ENCODE measurements around the gene ARMH1. TPM values are rescaled to one million over a fixed set of nuclear protein-coding genes. Genes with fewer than 3 reads are reported as not detected.

ARMH1 gene
- total RNA-seq, 2 experiments from 2014 or later: 162 to 165 TPM

- DNase-seq (no peak), ATAC-seq (no peak)
- no peaks in the 10 kb centered on the region for H3K27me3 Mint-ChIP-seq
- H3K4me1 Mint-ChIP-seq (ENCODE audit: low read depth): peaks cover 2% of the 10 kb centered on the region
- no peak overlapping the region for H3K4me3 Mint-ChIP-seq
- no peak for TF ChIP-seq CTCF (IDR thresholded peaks at IDR 0.05)
- no peaks in the 10 kb centered on the region for H3K36me3 Mint-ChIP-seq (ENCODE audit: low read depth)
- intact Hi-C loops (cut with micrococcal nuclease): no loop called here
- ChIA-PET CTCF (interaction anchor here (1.9 kb wide), 1 partner anchor 21 kb away, joined by 5 read pairs; no protein-coding TSS in a partner anchor), POLR2A (interaction anchor here (1.0 kb wide), 1 partner anchor 11 kb away, joined by 4 read pairs; the partner anchor contains the start of gene ARMH1)
- no peaks in the 10 kb centered on the region for H3K9me3 Mint-ChIP-seq
- H3K27ac Mint-ChIP-seq: no peak overlapping the region
Measured at GRCh38 chr1:44685881-44686280, 11.4 kb downstream of the ARMH1 start.

DNA sequence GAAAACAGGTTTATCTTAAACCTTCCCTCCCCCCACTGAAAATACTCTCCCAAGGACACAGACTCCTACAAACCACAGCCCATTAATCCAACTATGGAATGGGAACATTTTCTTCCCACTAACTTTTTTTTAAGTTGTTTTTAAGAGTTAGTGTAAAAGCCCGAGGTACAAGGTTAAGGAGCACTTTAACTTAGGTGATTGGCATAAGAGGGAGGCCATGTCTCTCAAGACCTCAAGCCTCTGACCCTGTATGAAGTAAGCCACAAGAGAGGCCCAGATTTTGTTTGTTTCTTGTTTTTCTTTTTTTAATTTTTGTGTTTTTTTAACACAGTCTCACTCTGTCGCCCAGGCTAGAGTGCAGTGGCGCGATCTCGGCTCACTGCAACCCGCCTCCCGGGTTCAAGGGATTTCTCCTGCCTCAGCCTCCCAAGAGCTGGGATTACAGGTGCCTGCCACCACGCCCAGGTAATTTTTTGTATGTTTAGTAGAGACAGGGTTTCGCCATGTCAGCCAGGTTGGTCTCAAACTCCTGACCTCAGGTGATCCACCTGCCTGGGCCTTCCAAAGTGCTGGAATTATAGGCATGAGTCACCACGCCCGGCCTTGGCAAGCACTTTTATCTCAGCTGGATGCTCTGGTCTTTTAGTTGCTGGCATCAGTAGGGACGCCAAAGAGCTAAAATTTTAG lies 14.4 kb downstream of the ARMH1 start:
- intact Hi-C loops (cut with micrococcal nuclease): no loop called here
- CTCF ChIA-PET: interaction anchor here (1.6 to 2.8 kb wide), 2 partner anchors 26 to 36 kb away, joined by 4 to 8 read pairs; no protein-coding TSS in a partner anchor
- TF ChIP-seq CTCF (IDR thresholded peaks at IDR 0.05): no peak
- no peaks in the 10 kb centered on the region for H3K9me3 Mint-ChIP-seq
- DNase-seq (no peak), ATAC-seq (no peak)
- no peaks in the 10 kb centered on the region for H3K27me3 Mint-ChIP-seq
- POLR2A ChIA-PET: interaction anchor here (1.3 kb wide), 1 partner anchor 8 kb away, joined by 4 read pairs; no protein-coding TSS in a partner anchor
- no peak overlapping the region for H3K27ac Mint-ChIP-seq
- H3K36me3 Mint-ChIP-seq (ENCODE audit: low read depth): no peaks in the 10 kb centered on the region
- H3K4me1 Mint-ChIP-seq (ENCODE audit: low read depth): peaks cover 19% of the 10 kb centered on the region
- no peak overlapping the region for H3K4me3 Mint-ChIP-seq

- no peaks in the 10 kb centered on the region for H3K9me3 Mint-ChIP-seq
Measured at GRCh38 chr1:44689447-44689765, 14.9 kb downstream of the ARMH1 start.

GRCh38 chr1:44693159-44693558 lies 18.6 kb downstream of the ARMH1 start:
- no peaks in the 10 kb centered on the region for H3K36me3 Mint-ChIP-seq (ENCODE audit: low read depth)
- intact Hi-C loops (cut with micrococcal nuclease): no loop called here
- no peak overlapping the region for H3K27ac Mint-ChIP-seq
- ATAC-seq (peak; percentile 83), DNase-seq (peak; percentile 56)
- no peaks in the 10 kb centered on the region for H3K9me3 Mint-ChIP-seq
- H3K27me3 Mint-ChIP-seq: no peaks in the 10 kb centered on the region
- TF ChIP-seq CTCF (IDR thresholded peaks at IDR 0.05): no peak
- CTCF ChIA-PET: interaction anchor here (0.8 to 0.9 kb wide), 2 partner anchors 25 to 38 kb away, joined by 3 to 4 read pairs; no protein-coding TSS in a partner anchor
- peaks cover 40% of the 10 kb centered on the region for H3K4me1 Mint-ChIP-seq (ENCODE audit: low read depth)
- no peak overlapping the region for H3K4me3 Mint-ChIP-seq
- POLR2A ChIA-PET: interaction anchor here (3.3 to 6.9 kb wide), 2 partner anchors 29 to 38 kb away, joined by 12 to 58 read pairs; partner anchors contain the start of gene RNU5D-1

More at GRCh38 chr1:44689447-44689765, 14.9 kb downstream of the ARMH1 start:
- TF ChIP-seq CTCF (IDR thresholded peaks at IDR 0.05): no peak
- peaks cover 19% of the 10 kb centered on the region for H3K4me1 Mint-ChIP-seq (ENCODE audit: low read depth)
- CTCF ChIA-PET: interaction anchor here (2.8 kb wide), 1 partner anchor 37 kb away, joined by 8 read pairs; no protein-coding TSS in a partner anchor
- no peaks in the 10 kb centered on the region for H3K36me3 Mint-ChIP-seq (ENCODE audit: low read depth)
- no peaks in the 10 kb centered on the region for H3K27me3 Mint-ChIP-seq
- POLR2A ChIA-PET: interaction anchor here (1.3 kb wide), 1 partner anchor 8 kb away, joined by 4 read pairs; no protein-coding TSS in a partner anchor
- DNase-seq: no peak
- no peak overlapping the region for H3K27ac Mint-ChIP-seq
- no peak for ATAC-seq
- H3K4me3 Mint-ChIP-seq: no peak overlapping the region
- intact Hi-C loops (cut with micrococcal nuclease): no loop called here

GRCh38 chr1:44693900-44694299 lies 19.4 kb downstream of the ARMH1 start:
- no peaks in the 10 kb centered on the region for H3K36me3 Mint-ChIP-seq (ENCODE audit: low read depth)
- ChIA-PET POLR2A (interaction anchor here (3.3 to 6.9 kb wide), 2 partner anchors 28 to 37 kb away, joined by 12 to 58 read pairs; partner anchors contain the start of gene RNU5D-1), CTCF (interaction anchor here (0.8 kb wide), 1 partner anchor 24 kb away, joined by 4 read pairs; no protein-coding TSS in a partner anchor)
- H3K4me1 Mint-ChIP-seq (ENCODE audit: low read depth): peaks cover 41% of the 10 kb centered on the region
- ATAC-seq (no peak), DNase-seq (no peak)
- no peak for TF ChIP-seq CTCF (IDR thresholded peaks at IDR 0.05)
- H3K9me3 Mint-ChIP-seq: no peaks in the 10 kb centered on the region
- no peaks in the 10 kb centered on the region for H3K27me3 Mint-ChIP-seq
- intact Hi-C loops (cut with micrococcal nuclease): no loop called here
- H3K4me3 Mint-ChIP-seq: no peak overlapping the region
- peak overlapping the region; percentile 60 for H3K27ac Mint-ChIP-seq

All from activated CD8-positive, alpha-beta T cell treated with anti-CD3 and anti-CD28 coated beads for 36 hours (primary cell).